ENCODE measurements around the gene DCLK1.

Gene DCLK1

DNA sequence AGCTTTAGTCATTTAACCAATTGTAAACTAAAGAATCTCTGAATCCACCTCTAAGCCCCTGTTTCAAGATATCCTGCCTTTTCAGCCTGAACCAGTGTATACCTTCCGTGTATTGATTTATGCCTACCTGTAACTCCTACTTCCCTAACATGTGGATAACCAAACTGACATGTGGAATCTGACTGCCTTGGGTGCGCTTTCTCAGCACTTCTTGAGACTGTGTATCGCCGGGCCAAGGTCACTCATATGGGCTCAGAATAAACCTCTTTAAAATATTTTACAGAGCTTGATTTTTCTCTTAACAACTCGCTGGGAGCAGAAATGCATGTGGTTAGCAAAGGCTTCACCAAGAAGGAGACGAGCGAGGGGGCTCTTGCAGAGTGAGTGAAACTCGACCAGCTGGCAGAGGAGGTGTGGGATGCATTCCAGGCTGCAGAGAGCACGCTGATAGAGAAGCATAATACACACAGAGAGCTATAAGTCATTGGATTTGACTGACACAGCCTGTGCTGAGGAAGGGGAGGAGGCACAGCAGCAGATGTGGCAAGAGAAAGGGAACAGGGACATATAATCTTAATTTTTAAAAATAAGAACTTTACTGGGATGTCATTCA, 386.5 kb downstream of the DCLK1 start:
- TF ChIP-seq, protein P1, sequence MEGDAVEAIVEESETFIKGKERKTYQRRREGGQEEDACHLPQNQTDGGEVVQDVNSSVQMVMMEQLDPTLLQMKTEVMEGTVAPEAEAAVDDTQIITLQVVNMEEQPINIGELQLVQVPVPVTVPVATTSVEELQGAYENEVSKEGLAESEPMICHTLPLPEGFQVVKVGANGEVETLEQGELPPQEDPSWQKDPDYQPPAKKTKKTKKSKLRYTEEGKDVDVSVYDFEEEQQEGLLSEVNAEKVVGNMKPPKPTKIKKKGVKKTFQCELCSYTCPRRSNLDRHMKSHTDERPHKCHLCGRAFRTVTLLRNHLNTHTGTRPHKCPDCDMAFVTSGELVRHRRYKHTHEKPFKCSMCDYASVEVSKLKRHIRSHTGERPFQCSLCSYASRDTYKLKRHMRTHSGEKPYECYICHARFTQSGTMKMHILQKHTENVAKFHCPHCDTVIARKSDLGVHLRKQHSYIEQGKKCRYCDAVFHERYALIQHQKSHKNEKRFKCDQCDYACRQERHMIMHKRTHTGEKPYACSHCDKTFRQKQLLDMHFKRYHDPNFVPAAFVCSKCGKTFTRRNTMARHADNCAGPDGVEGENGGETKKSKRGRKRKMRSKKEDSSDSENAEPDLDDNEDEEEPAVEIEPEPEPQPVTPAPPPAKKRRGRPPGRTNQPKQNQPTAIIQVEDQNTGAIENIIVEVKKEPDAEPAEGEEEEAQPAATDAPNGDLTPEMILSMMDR (conservative IDR thresholded peaks at IDR 0.05; ENCODE audit: low read depth, low read length) = no peak
- H3K27me3 ChIP-seq (ENCODE audit: insufficient read depth, low read depth) = no peaks in the 10 kb centered on the region
- no peak overlapping the region for H3K27ac ChIP-seq
- no peak overlapping the region for H3K4me3 ChIP-seq (IDR thresholded peaks at IDR 0.05; ENCODE audit: insufficient read depth, low read depth, low read length)
- H4K20me1 ChIP-seq (ENCODE audit: insufficient read depth) = no peaks in the 10 kb centered on the region
- H3K79me2 ChIP-seq (ENCODE audit: insufficient read depth, low read depth) = no peaks in the 10 kb centered on the region
- H2AFZ ChIP-seq (ENCODE audit: low read depth) = no peak overlapping the region
- no peaks in the 10 kb centered on the region for H3K36me3 ChIP-seq (ENCODE audit: insufficient read depth)
- no peak overlapping the region for H3K4me2 ChIP-seq
- H3K4me1 ChIP-seq (ENCODE audit: low read depth, poor library complexity, severe bottlenecking) = no peaks in the 10 kb centered on the region
- H3K9ac ChIP-seq = no peak overlapping the region

DNA sequence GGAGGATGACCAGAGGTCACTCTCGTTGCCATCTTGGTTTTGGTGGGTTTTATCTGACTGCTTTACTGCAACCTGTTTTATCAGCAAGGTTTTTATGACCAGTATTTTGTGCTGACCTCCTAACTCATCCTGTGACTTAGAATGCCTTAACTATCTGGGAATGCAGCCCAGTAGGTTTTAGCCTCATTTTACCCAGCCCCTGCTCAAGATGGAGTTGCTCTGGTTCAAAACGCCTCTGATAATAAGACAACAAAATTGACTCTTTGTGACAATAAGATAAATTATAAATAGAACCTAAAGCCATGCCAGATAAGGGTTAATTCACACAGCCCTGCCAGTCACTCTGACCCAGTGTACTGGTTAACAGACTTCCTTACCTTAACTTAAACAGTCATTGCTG, 387.0 kb downstream of the DCLK1 start:
- H3K36me3 ChIP-seq (ENCODE audit: insufficient read depth) = no peaks in the 10 kb centered on the region
- no peaks in the 10 kb centered on the region for H3K4me1 ChIP-seq (ENCODE audit: low read depth, poor library complexity, severe bottlenecking)
- no peaks in the 10 kb centered on the region for H3K79me2 ChIP-seq (ENCODE audit: insufficient read depth, low read depth)
- no peaks in the 10 kb centered on the region for H3K27me3 ChIP-seq (ENCODE audit: insufficient read depth, low read depth)
- H3K4me2 ChIP-seq = no peak overlapping the region
- H4K20me1 ChIP-seq (ENCODE audit: insufficient read depth) = no peaks in the 10 kb centered on the region
- TF ChIP-seq, protein P1 (conservative IDR thresholded peaks at IDR 0.05; ENCODE audit: low read depth, low read length) = no peak
- H2AFZ ChIP-seq (ENCODE audit: low read depth) = no peak overlapping the region
- H3K27ac ChIP-seq = no peak overlapping the region
- H3K4me3 ChIP-seq (IDR thresholded peaks at IDR 0.05; ENCODE audit: insufficient read depth, low read depth, low read length) = no peak overlapping the region
- no peak overlapping the region for H3K9ac ChIP-seq

DNA sequence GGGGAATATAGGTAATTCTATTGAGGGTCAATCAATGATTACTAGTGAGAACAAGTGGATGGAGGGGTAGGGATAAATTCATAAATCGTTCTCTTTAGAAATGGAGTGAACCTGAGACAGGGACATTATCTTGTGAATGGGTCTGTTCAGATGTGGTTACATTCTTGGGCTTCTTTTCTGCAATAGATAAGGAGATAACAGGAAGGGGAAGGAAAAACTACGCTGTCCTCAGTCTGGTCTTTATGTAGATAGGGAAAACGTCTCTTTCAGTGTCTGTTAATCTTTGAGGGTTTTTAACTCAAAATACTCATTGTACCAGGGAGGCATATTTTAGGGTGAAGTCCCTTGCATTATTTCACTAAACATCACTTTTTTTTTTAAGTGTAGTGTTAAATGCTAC, 388.0 kb downstream of the DCLK1 start:
- no peaks in the 10 kb centered on the region for H3K4me1 ChIP-seq (ENCODE audit: low read depth, poor library complexity, severe bottlenecking)
- H3K27me3 ChIP-seq (ENCODE audit: insufficient read depth, low read depth) = no peaks in the 10 kb centered on the region
- no peaks in the 10 kb centered on the region for H3K79me2 ChIP-seq (ENCODE audit: insufficient read depth, low read depth)
- TF ChIP-seq, protein P1 (conservative IDR thresholded peaks at IDR 0.05; ENCODE audit: low read depth, low read length) = no peak
- H3K36me3 ChIP-seq (ENCODE audit: insufficient read depth) = no peaks in the 10 kb centered on the region
- no peak overlapping the region for H3K27ac ChIP-seq
- no peak overlapping the region for H2AFZ ChIP-seq (ENCODE audit: low read depth)
- H3K9ac ChIP-seq = no peak overlapping the region
- H3K4me2 ChIP-seq = no peak overlapping the region
- H3K4me3 ChIP-seq (IDR thresholded peaks at IDR 0.05; ENCODE audit: insufficient read depth, low read depth, low read length) = no peak overlapping the region
- H4K20me1 ChIP-seq (ENCODE audit: insufficient read depth) = no peaks in the 10 kb centered on the region

DNA sequence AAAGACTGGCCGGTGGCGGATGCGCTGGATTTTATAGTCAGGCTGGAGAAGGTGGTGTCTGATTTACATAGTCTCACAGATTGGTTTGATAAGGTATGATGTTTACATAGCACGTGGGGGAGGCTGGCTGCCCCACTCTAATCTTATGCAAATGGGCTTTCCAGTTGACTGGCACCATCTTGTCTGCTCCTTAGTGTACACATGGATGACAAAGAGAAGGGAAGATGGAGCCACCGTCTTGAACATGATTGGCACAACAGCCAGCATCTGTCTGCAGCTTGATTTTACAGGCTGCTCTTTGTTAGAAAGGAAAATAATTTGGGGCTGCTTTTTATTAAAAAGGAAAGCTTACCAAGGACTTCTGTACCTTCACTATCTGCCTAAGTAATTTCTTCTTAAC, 389.5 kb downstream of the DCLK1 start:
- H2AFZ ChIP-seq (ENCODE audit: low read depth) = no peak overlapping the region
- no peak overlapping the region for H3K4me2 ChIP-seq
- TF ChIP-seq, protein P1 (conservative IDR thresholded peaks at IDR 0.05; ENCODE audit: low read depth, low read length) = no peak
- no peaks in the 10 kb centered on the region for H3K79me2 ChIP-seq (ENCODE audit: insufficient read depth, low read depth)
- no peak overlapping the region for H3K27ac ChIP-seq
- H3K4me1 ChIP-seq (ENCODE audit: low read depth, poor library complexity, severe bottlenecking) = no peaks in the 10 kb centered on the region
- no peaks in the 10 kb centered on the region for H4K20me1 ChIP-seq (ENCODE audit: insufficient read depth)
- no peak overlapping the region for H3K4me3 ChIP-seq (IDR thresholded peaks at IDR 0.05; ENCODE audit: insufficient read depth, low read depth, low read length)
- no peak overlapping the region for H3K9ac ChIP-seq
- H3K27me3 ChIP-seq (ENCODE audit: insufficient read depth, low read depth) = no peaks in the 10 kb centered on the region
- H3K36me3 ChIP-seq (ENCODE audit: insufficient read depth) = no peaks in the 10 kb centered on the region
